Cardiac muscle cell (in vitro differentiated cells and primary cell): Measurements from ENCODE around the gene FPR1. TPM values are rescaled to one million over a fixed set of nuclear protein-coding genes. Genes with fewer than 3 reads are reported as not detected.

Experiments used
- DNase-seq, 2 donors: peaks; one replicate each; pipeline versions ENCODE4 v3.0.0 to v3.0.0-alpha.2; 2010 to 2017; ENCODE audit warnings: low read depth in 1 of 2, low spot score in 1 of 2
- H3K27ac ChIP-seq: fragments of 200-600 bp; sonication (generic); 2 replicates; pipeline ENCODE4 v1.5.1; 2016
- H3K27me3 ChIP-seq: fragments of 200-600 bp; sonication (generic); 2 replicates; pipeline ENCODE4 v1.6.0; 2016; ENCODE audit warnings: control low read depth
- H3K36me3 ChIP-seq: fragments of 200-600 bp; sonication (generic); 2 replicates; pipeline ENCODE4 v1.5.1; 2016; ENCODE audit warnings: control low read depth
- H3K4me1 ChIP-seq: fragments of 200-600 bp; sonication (generic); 2 replicates; pipeline ENCODE4 v1.8.1; 2017; ENCODE audit warnings: low read depth, mild to moderate bottlenecking, mixed run types
- H3K4me3 ChIP-seq: fragments of 200-600 bp; sonication (generic); 2 replicates; pipeline ENCODE4 v1.5.1; 2016; ENCODE audit warnings: mild to moderate bottlenecking
- H3K9me3 ChIP-seq: fragments of 200-600 bp; sonication (generic); 2 replicates; pipeline ENCODE4 v1.5.1; 2017; ENCODE audit warnings: low read depth, mild to moderate bottlenecking, control low read depth
- polyA plus RNA-seq: library from polyadenylated mRNA; unstranded; fragments of >200 nt; fragmentation: Nextera tagmentation; extraction: Ambion mirVana; gene quantifications from 2 replicates; pipeline ENCODE4 v1.2.1, GENCODE V29; 2016
- total RNA-seq: library from RNA; depleted of rRNA; stranded (reverse); fragments of >200 nt; gene quantifications from 2 replicates; pipeline ENCODE4 v1.2.3, GENCODE V29; 2016
- TF ChIP-seq, protein P1 (sequence below): IDR thresholded peaks from 2 replicates; pipeline ENCODE4 v1.5.1; 2012; ENCODE audit warnings: low read depth, mild to moderate bottlenecking, low read length

The FPR1 gene
- total and polyA plus RNA-seq, 2 experiments from 2014 or later, result not detected

DNA sequence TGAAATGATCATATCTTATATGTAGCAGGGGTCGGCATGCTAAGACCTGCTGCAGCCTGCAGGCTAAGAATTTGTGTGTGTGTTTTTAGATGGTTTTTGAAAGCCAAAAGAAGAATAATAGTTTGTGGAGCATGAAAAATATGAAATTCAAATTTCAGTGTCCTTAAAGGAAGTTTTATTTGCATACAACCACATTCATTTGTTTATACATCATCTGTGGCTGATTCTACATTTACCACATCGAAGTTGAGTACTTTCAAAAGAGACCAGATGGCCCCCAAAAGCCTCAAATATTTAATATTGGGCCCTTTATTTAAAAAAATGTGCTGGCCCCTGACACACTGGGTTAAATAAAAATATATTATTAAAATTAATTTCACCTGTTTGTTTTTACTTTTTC is 29.2 kb downstream of the FPR1 start:
- Histone ChIP-seq H3K9me3 (no peaks in the 10 kb centered on the region), H3K27me3 (peaks cover 41% of the 10 kb centered on the region), H3K4me3 (no peak overlapping the region), H3K4me1 (no peaks in the 10 kb centered on the region), H3K36me3 (no peaks in the 10 kb centered on the region), H3K27ac (no peak overlapping the region)
- TF ChIP-seq, protein P1, sequence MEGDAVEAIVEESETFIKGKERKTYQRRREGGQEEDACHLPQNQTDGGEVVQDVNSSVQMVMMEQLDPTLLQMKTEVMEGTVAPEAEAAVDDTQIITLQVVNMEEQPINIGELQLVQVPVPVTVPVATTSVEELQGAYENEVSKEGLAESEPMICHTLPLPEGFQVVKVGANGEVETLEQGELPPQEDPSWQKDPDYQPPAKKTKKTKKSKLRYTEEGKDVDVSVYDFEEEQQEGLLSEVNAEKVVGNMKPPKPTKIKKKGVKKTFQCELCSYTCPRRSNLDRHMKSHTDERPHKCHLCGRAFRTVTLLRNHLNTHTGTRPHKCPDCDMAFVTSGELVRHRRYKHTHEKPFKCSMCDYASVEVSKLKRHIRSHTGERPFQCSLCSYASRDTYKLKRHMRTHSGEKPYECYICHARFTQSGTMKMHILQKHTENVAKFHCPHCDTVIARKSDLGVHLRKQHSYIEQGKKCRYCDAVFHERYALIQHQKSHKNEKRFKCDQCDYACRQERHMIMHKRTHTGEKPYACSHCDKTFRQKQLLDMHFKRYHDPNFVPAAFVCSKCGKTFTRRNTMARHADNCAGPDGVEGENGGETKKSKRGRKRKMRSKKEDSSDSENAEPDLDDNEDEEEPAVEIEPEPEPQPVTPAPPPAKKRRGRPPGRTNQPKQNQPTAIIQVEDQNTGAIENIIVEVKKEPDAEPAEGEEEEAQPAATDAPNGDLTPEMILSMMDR, result no peak
- no peak for DNase-seq

DNA sequence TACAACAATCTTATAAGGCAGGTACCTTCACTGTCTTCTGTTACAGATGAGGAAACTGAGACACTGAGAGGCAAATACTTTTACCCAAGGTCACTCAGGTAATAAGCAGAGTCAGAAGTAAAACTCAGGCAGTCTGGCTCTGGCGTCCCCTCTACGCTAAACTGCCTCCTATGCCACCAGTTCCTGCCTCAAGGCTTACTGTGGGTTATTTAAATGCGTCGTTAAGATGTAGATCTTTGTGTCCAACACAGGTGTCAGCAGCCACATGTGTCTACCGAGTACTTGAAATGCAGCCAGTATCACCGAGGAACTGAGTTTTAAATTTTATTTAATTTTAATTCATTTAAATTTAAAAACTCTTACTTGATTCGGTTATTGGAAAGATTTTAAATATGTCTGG is 29.8 kb downstream of the FPR1 start:
- peaks cover 46% of the 10 kb centered on the region for H3K27me3 ChIP-seq
- no peaks in the 10 kb centered on the region for H3K4me1 ChIP-seq
- no peaks in the 10 kb centered on the region for H3K36me3 ChIP-seq
- H3K4me3 ChIP-seq, result no peak overlapping the region
- no peaks in the 10 kb centered on the region for H3K9me3 ChIP-seq
- H3K27ac ChIP-seq, result no peak overlapping the region
- no peak for DNase-seq
- TF ChIP-seq, protein P1, result no peak

DNA sequence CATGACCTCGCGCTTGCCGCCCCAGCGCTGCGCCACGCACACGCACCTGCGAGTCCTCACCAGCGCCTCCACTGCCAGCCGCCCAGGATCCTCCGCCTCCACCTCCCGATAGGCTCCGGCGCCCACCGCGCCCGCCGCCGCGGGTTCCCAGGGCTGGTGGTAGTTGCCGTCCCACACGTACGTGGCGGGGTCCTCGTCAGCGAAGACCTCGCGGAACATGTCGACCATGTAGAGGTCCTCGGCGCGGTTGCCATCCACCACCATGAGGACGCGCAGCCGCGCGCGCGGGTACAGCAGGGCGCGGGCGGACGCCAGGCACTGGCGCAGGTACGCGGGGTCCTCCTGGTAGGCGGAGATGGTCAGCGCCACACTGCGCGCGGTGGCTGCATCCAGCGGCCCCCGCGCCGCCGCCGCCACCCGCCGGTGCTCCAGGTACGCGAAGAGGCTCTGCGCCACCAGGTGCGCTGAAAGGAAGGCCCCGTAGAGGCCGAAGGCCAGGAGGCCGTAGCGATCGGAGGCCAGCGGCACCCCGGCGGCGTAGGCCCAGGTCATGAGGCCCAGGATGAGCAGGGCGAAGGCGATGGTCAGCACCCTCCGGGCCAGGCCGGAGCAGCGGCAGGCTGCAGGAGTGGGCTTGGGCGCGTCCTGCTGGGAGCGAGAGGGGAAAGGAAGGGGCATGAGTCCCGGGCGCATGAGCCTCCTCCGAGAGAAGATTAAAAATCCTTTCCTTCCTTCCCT is 32.3 kb downstream of the FPR1 start:
- DNase-seq, result peak in 1 of 2 donors; percentile 15
- TF ChIP-seq, protein P1, result no peak
- Histone ChIP-seq H3K4me1 (no peaks in the 10 kb centered on the region), H3K27me3 (peaks cover 53% of the 10 kb centered on the region), H3K4me3 (peak overlapping the region; percentile 27), H3K36me3 (no peaks in the 10 kb centered on the region), H3K27ac (no peak overlapping the region), H3K9me3 (no peaks in the 10 kb centered on the region)

DNA sequence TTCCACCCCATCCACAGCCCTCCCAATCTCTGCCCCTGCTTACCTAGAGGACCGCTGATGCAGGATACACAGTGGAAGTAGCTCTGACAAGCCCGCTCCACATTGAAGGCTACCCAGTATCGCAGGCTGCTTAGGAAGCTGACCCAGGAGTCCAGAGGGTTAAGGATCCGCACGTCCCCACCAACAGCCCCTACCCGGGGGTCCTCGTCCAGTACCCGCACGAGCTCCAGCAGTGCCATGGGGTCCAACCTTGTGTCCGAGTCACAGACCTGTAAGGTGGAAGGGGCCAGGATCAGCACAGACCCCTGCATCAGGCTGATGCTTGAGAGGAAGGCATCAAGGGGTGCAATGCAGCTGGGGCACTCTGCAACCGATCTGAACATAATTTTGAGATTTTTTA is 34.8 kb downstream of the FPR1 start:
- no peaks in the 10 kb centered on the region for H3K36me3 ChIP-seq
- H3K4me1 ChIP-seq, result no peaks in the 10 kb centered on the region
- DNase-seq, result no peak
- H3K4me3 ChIP-seq, result no peak overlapping the region
- peaks cover 53% of the 10 kb centered on the region for H3K27me3 ChIP-seq
- no peak overlapping the region for H3K27ac ChIP-seq
- TF ChIP-seq, protein P1, result no peak
- no peaks in the 10 kb centered on the region for H3K9me3 ChIP-seq

DNA sequence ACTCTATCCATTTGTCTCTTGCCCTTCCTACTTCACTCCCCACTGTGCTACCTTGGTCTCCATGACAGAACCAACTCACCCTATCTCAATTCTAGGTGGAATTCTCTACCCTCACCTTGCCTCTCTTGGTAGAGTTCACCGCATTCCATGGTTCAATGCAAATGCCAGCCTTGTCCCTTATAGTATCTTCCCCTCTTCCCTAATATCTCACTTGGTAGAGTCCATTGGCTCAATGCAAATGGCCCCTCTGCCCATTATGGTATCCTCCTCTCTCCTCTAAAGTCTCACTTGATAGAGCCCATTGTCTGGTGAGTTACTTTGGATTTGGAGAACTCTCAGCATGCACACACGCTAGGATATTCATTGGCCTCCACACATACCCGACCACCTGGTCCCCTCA is 35.8 kb downstream of the FPR1 start:
- no peak overlapping the region for H3K27ac ChIP-seq
- no peaks in the 10 kb centered on the region for H3K4me1 ChIP-seq
- no peak overlapping the region for H3K4me3 ChIP-seq
- TF ChIP-seq, protein P1, result no peak
- DNase-seq, result no peak
- H3K9me3 ChIP-seq, result no peaks in the 10 kb centered on the region
- peaks cover 46% of the 10 kb centered on the region for H3K27me3 ChIP-seq
- no peaks in the 10 kb centered on the region for H3K36me3 ChIP-seq
